ENCODE results near the gene IFITM2.

The IFITM2 gene

GRCh38 chr11:299081-299891, 8.3 kb upstream of the IFITM2 start, which contains the start of gene IFITM5:
Gene IFITM5, minus strand, starts transcription at chr11:299526. Its CDS starts 36 bp downstream, at chr11:299490.
- TF ChIP-seq CTCF (IDR thresholded peaks at IDR 0.05; ENCODE audit: control insufficient read depth, extremely low read depth, insufficient read depth), result no peak
- no peak for DNase-seq (ENCODE audit: low read depth)
- no peak within 1 kb of the TSS for H3K4me3 ChIP-seq (ENCODE audit: low read depth, low read length)

- TF ChIP-seq CTCF (IDR thresholded peaks at IDR 0.05; ENCODE audit: control insufficient read depth, extremely low read depth, insufficient read depth), result no peak
- DNase-seq (ENCODE audit: low read depth), result no peak
- no peak overlapping the region for H3K4me3 ChIP-seq (ENCODE audit: low read depth, low read length)
Measured at GRCh38 chr11:299951-300735, 7.5 kb upstream of the IFITM2 start.

- no peak overlapping the region for H3K4me3 ChIP-seq (ENCODE audit: low read depth, low read length)
- DNase-seq (ENCODE audit: low read depth), result no peak
- TF ChIP-seq CTCF (IDR thresholded peaks at IDR 0.05; ENCODE audit: control insufficient read depth, extremely low read depth, insufficient read depth), result no peak
Measured at GRCh38 chr11:303363-303762, 4.3 kb upstream of the IFITM2 start.

GRCh38 chr11:304061-304506, 3.5 kb upstream of the IFITM2 start:
- DNase-seq (ENCODE audit: low read depth), result no peak
- H3K4me3 ChIP-seq (ENCODE audit: low read depth, low read length), result no peak overlapping the region
- no peak for TF ChIP-seq CTCF (IDR thresholded peaks at IDR 0.05; ENCODE audit: control insufficient read depth, extremely low read depth, insufficient read depth)

GRCh38 chr11:304915-305843, 2.4 kb upstream of the IFITM2 start:
- DNase-seq (ENCODE audit: low read depth), result no peak
- TF ChIP-seq CTCF (IDR thresholded peaks at IDR 0.05; ENCODE audit: control insufficient read depth, extremely low read depth, insufficient read depth), result peak; percentile 65
- H3K4me3 ChIP-seq (ENCODE audit: low read depth, low read length), result no peak overlapping the region

- DNase-seq (ENCODE audit: low read depth), result no peak
- no peak for TF ChIP-seq CTCF (IDR thresholded peaks at IDR 0.05; ENCODE audit: control insufficient read depth, extremely low read depth, insufficient read depth)
- H3K4me3 ChIP-seq (ENCODE audit: low read depth, low read length), result no peak overlapping the region
Measured at GRCh38 chr11:305844-306211, 1.8 kb upstream of the IFITM2 start.

Data from LNCaP clone FGC (cell line).